Endodermal cell (in vitro differentiated cells): ENCODE data around the gene GRIK3. TPM values are rescaled to one million over a fixed set of nuclear protein-coding genes. Genes with fewer than 3 reads are reported as not detected.

Experiments used
- DNase-seq: peaks from one replicate; pipeline ENCODE4 v3.0.0-alpha.2; 2017
- H3K27ac ChIP-seq: 2 replicates; pipeline ENCODE4 v1.5.1; 2013; ENCODE audit warnings: mild to moderate bottlenecking, low read depth, low read length, moderate library complexity
- H3K27me3 ChIP-seq: 2 replicates; pipeline ENCODE4 v1.6.1; 2013; ENCODE audit warnings: mild to moderate bottlenecking, low read length, moderate library complexity; ENCODE audit not compliant: insufficient read depth, control insufficient read depth, poor library complexity, severe bottlenecking
- H3K36me3 ChIP-seq: 2 replicates; pipeline ENCODE4 v1.7.0; 2013; ENCODE audit warnings: mild to moderate bottlenecking, low read length, moderate library complexity; ENCODE audit not compliant: control insufficient read depth, insufficient read depth
- H3K4me1 ChIP-seq: one replicate; pipeline ENCODE4 v1.7.0; 2013; ENCODE audit warnings: low read length; ENCODE audit not compliant: control insufficient read depth, insufficient read depth
- H3K4me3 ChIP-seq: 2 replicates; pipeline ENCODE4 v1.5.1; 2013; ENCODE audit warnings: mild to moderate bottlenecking, low read length, moderate library complexity
- H3K9ac ChIP-seq: 2 replicates; pipeline ENCODE4 v1.6.1; 2013; ENCODE audit warnings: mild to moderate bottlenecking, low read length, moderate library complexity; ENCODE audit not compliant: poor library complexity, severe bottlenecking; ENCODE audit errors: extremely low read depth
- H3K9me3 ChIP-seq: 2 replicates; pipeline ENCODE4 v1.6.1; 2013; ENCODE audit warnings: mild to moderate bottlenecking, low read length, moderate library complexity; ENCODE audit not compliant: control insufficient read depth
- H3K27ac Mint-ChIP-seq: 2 replicates; pipeline ENCODE4 v1.8.0; 2020; ENCODE audit warnings: mixed read lengths
- H3K27me3 Mint-ChIP-seq: 2 replicates; pipeline ENCODE4 v1.8.0; 2021; ENCODE audit warnings: mild to moderate bottlenecking, mixed read lengths; ENCODE audit not compliant: insufficient read depth
- H3K36me3 Mint-ChIP-seq: 2 replicates; pipeline ENCODE4 v1.8.0; 2020; ENCODE audit warnings: low read depth, mixed read lengths
- H3K4me1 Mint-ChIP-seq: 2 replicates; pipeline ENCODE4 v1.8.0; 2020; ENCODE audit warnings: mixed read lengths
- H3K4me3 Mint-ChIP-seq: 2 replicates; pipeline ENCODE4 v1.8.0; 2020; ENCODE audit warnings: mild to moderate bottlenecking, moderate library complexity, mixed read lengths
- H3K9me3 Mint-ChIP-seq: 2 replicates; pipeline ENCODE4 v1.8.0; 2020; ENCODE audit warnings: mild to moderate bottlenecking, mixed read lengths
- CTCF ChIP-seq: fragments of 200-600 bp; sonication (generic); conservative IDR thresholded peaks from 2 replicates; pipeline ENCODE4 v1.5.0; 2021; ENCODE audit warnings: antibody characterized with exemption, mild to moderate bottlenecking
- WGBS, 2 experiments: methylation state at CpG; one replicate each; pipeline versions ENCODE4 v1.1.5 to v1.1.7; 2013; ENCODE audit warnings: missing lambda C conversion rate in 2 of 2, mixed read lengths in 1 of 2; ENCODE audit not compliant: insufficient coverage in 1 of 2, insufficient read length in 1 of 2; 5-methylcytosine and 5-hydroxymethylcytosine counted together
- total RNA-seq, 2 donors: library from RNA; stranded (reverse); fragmentation: NEBNext Ultra II Directional in 1 of 2; extraction: Animal tissue kit (Norgen Biotek cat#: 25700) in 1 of 2; gene quantifications; 2 replicates in 1 of 2; 3 replicates in 1 of 2; pipeline ENCODE4 v1.2.1, GENCODE V29; 2021

Gene GRIK3
- total RNA-seq, 2 donors from 2014 or later, result 13.4 to 32.4 TPM

GRCh38 chr1:36783475-36783874, 250.8 kb downstream of the GRIK3 start:
- TF ChIP-seq CTCF, result no peak
- no peak overlapping the region for H3K9ac ChIP-seq
- H3K9me3 Mint-ChIP-seq, result no peaks in the 10 kb centered on the region
- no peak overlapping the region for H3K27ac ChIP-seq
- H3K27ac Mint-ChIP-seq, result no peak overlapping the region
- no peak overlapping the region for H3K4me3 Mint-ChIP-seq
- H3K4me1 ChIP-seq, result peaks cover 5% of the 10 kb centered on the region
- 75 to 92% methylated on average over 2 to 3 of the region's 3 CpGs for WGBS, 2 experiments
- no peak overlapping the region for H3K4me3 ChIP-seq
- peaks cover 22% of the 10 kb centered on the region for H3K4me1 Mint-ChIP-seq
- H3K36me3 Mint-ChIP-seq, result no peaks in the 10 kb centered on the region
- H3K36me3 ChIP-seq, result no peaks in the 10 kb centered on the region
- H3K27me3 ChIP-seq, result no peaks in the 10 kb centered on the region
- no peaks in the 10 kb centered on the region for H3K9me3 ChIP-seq
- H3K27me3 Mint-ChIP-seq, result peaks cover 6% of the 10 kb centered on the region
- no peak for DNase-seq

GRCh38 chr1:36782785-36783184, 251.5 kb downstream of the GRIK3 start:
- WGBS, 2 experiments, result 84 to 100% methylated on average over 1 to 2 of the region's 2 CpGs
- no peak for DNase-seq
- TF ChIP-seq CTCF, result no peak

GRCh38 chr1:36782085-36782484, 252.2 kb downstream of the GRIK3 start:
- 87 to 93% methylated on average over 6 of the region's 6 CpGs for WGBS, 2 experiments

More at GRCh38 chr1:36782785-36783184, 251.5 kb downstream of the GRIK3 start:
- Mint-ChIP-seq H3K27me3 (peaks cover 6% of the 10 kb centered on the region), H3K27ac (no peak overlapping the region), H3K4me3 (no peak overlapping the region), H3K9me3 (no peaks in the 10 kb centered on the region), H3K4me1 (peaks cover 22% of the 10 kb centered on the region), H3K36me3 (no peaks in the 10 kb centered on the region)
- Histone ChIP-seq H3K9ac (no peak overlapping the region), H3K4me1 (peaks cover 5% of the 10 kb centered on the region), H3K9me3 (no peaks in the 10 kb centered on the region), H3K4me3 (no peak overlapping the region), H3K27me3 (no peaks in the 10 kb centered on the region), H3K27ac (no peak overlapping the region), H3K36me3 (no peaks in the 10 kb centered on the region)

More at GRCh38 chr1:36782085-36782484, 252.2 kb downstream of the GRIK3 start:
- H3K27ac Mint-ChIP-seq, result no peak overlapping the region
- no peaks in the 10 kb centered on the region for H3K36me3 ChIP-seq
- no peak overlapping the region for H3K9ac ChIP-seq
- H3K27me3 Mint-ChIP-seq, result peaks cover 6% of the 10 kb centered on the region
- peaks cover 5% of the 10 kb centered on the region for H3K4me1 ChIP-seq
- no peaks in the 10 kb centered on the region for H3K27me3 ChIP-seq
- no peak overlapping the region for H3K4me3 Mint-ChIP-seq
- DNase-seq, result no peak
- H3K4me3 ChIP-seq, result no peak overlapping the region
- no peaks in the 10 kb centered on the region for H3K36me3 Mint-ChIP-seq
- peaks cover 22% of the 10 kb centered on the region for H3K4me1 Mint-ChIP-seq
- H3K9me3 ChIP-seq, result no peaks in the 10 kb centered on the region
- TF ChIP-seq CTCF, result no peak
- no peaks in the 10 kb centered on the region for H3K9me3 Mint-ChIP-seq
- H3K27ac ChIP-seq, result no peak overlapping the region
